Measurements from ENCODE around the gene CCSER1.

CCSER1 gene

DNA sequence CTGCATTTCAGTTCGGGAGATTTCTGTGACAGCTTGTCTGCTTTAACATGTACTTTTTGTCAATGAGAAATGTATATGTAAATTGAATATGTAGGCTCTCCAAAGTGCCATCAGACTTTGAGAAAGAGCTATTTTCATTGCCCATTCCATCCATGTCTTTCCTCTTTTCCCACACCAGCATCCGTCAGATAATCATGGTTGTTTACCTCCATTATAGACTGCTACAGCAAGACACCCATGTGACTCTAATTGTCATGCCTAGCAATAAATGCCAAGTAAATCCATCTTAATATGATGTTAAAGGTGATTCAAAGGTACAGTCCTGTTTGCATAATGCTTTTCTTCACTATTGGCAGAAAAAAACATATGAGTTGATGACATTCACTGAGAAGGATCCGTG is 1157.3 kb downstream of the CCSER1 start:
- no peaks in the 10 kb centered on the region for H3F3A ChIP-seq (ENCODE audit: insufficient read depth, low read length)
- H2AFZ ChIP-seq (ENCODE audit: low read length), result no peak overlapping the region
- no peaks in the 10 kb centered on the region for H4K20me1 ChIP-seq (ENCODE audit: insufficient read depth, low read length)
- no peak overlapping the region for H3K4me2 ChIP-seq (ENCODE audit: low read length)
- no peaks in the 10 kb centered on the region for H3K36me3 ChIP-seq (ENCODE audit: insufficient read depth, low read length)
- H3K4me1 ChIP-seq (ENCODE audit: insufficient read depth, low read length, severe bottlenecking), result no peaks in the 10 kb centered on the region
- no peak overlapping the region for H3K4me3 ChIP-seq (ENCODE audit: low read depth, low read length, poor library complexity, severe bottlenecking)
- no peaks in the 10 kb centered on the region for H3K9me3 ChIP-seq (ENCODE audit: low read length)
- TF ChIP-seq CTCF (IDR thresholded peaks at IDR 0.05; ENCODE audit: low read length) (no peak), EZH2 (IDR thresholded peaks at IDR 0.05; ENCODE audit: borderline replicate concordance, low read length) (no peak)
- H3K9ac ChIP-seq (ENCODE audit: low read length), result no peak overlapping the region
- no peaks in the 10 kb centered on the region for H3K27me3 ChIP-seq (ENCODE audit: insufficient read depth, low read length)
- no peaks in the 10 kb centered on the region for H3K9me2 ChIP-seq (ENCODE audit: low read depth, low read length)
- H3K27ac ChIP-seq (ENCODE audit: low read depth, low read length, poor library complexity, severe bottlenecking), result no peak overlapping the region
- no peaks in the 10 kb centered on the region for H3K79me2 ChIP-seq (ENCODE audit: insufficient read depth, low read length)

- H3K36me3 ChIP-seq (ENCODE audit: insufficient read depth, low read length), result no peaks in the 10 kb centered on the region
- H3K9me3 ChIP-seq (ENCODE audit: low read length), result no peaks in the 10 kb centered on the region
- H3K27me3 ChIP-seq (ENCODE audit: insufficient read depth, low read length), result no peaks in the 10 kb centered on the region
- no peaks in the 10 kb centered on the region for H3K4me1 ChIP-seq (ENCODE audit: insufficient read depth, low read length, severe bottlenecking)
- no peaks in the 10 kb centered on the region for H3F3A ChIP-seq (ENCODE audit: insufficient read depth, low read length)
- no peak overlapping the region for H3K4me2 ChIP-seq (ENCODE audit: low read length)
- H2AFZ ChIP-seq (ENCODE audit: low read length), result no peak overlapping the region
- H3K4me3 ChIP-seq (ENCODE audit: low read depth, low read length, poor library complexity, severe bottlenecking), result no peak overlapping the region
- H3K79me2 ChIP-seq (ENCODE audit: insufficient read depth, low read length), result no peaks in the 10 kb centered on the region
- H3K9ac ChIP-seq (ENCODE audit: low read length), result no peak overlapping the region
- no peak for TF ChIP-seq EZH2 (IDR thresholded peaks at IDR 0.05; ENCODE audit: borderline replicate concordance, low read length)
- TF ChIP-seq CTCF (IDR thresholded peaks at IDR 0.05; ENCODE audit: low read length), result no peak
- H3K27ac ChIP-seq (ENCODE audit: low read depth, low read length, poor library complexity, severe bottlenecking), result no peak overlapping the region
- H4K20me1 ChIP-seq (ENCODE audit: insufficient read depth, low read length), result no peaks in the 10 kb centered on the region
- H3K9me2 ChIP-seq (ENCODE audit: low read depth, low read length), result no peaks in the 10 kb centered on the region
Observed at GRCh38 chr4:91285487-91285886, 1158.3 kb downstream of the CCSER1 start.

DNA sequence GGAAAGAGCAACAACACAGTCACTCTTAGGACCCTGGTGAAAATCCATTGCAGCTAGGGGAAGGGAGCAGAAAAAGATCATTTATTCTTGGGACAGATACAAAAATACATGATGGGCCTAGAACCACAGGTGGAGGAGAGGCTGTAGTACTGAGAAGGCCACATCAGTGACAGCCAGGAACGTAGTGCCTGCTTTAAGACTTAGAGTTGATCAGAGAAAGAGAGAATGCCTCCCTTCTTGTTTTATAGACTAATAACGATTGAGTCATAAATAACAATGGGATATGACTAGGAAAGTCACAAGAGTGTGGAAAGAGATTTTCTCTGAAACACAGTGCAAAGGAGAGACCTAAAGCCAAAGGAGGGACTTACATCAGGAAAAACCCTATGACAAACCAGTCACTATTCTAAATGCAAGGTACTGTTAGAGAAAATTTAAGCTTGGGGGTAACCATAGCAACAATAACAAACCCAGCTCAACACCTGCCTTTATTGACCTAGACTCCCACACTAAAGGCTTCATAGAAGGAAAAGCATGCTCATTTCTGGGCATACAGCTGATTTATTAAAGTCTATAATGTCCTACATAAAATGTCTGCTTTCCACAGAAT is 1161.6 kb downstream of the CCSER1 start:
- Histone ChIP-seq H3K4me2 (ENCODE audit: low read length) (no peak overlapping the region), H3F3A (ENCODE audit: insufficient read depth, low read length) (no peaks in the 10 kb centered on the region), H3K9me3 (ENCODE audit: low read length) (no peaks in the 10 kb centered on the region), H3K4me3 (ENCODE audit: low read depth, low read length, poor library complexity, severe bottlenecking) (no peak overlapping the region), H3K27me3 (ENCODE audit: insufficient read depth, low read length) (no peaks in the 10 kb centered on the region), H3K9ac (ENCODE audit: low read length) (no peak overlapping the region), H3K79me2 (ENCODE audit: insufficient read depth, low read length) (no peaks in the 10 kb centered on the region), H3K4me1 (ENCODE audit: insufficient read depth, low read length, severe bottlenecking) (no peaks in the 10 kb centered on the region), H2AFZ (ENCODE audit: low read length) (no peak overlapping the region), H3K36me3 (ENCODE audit: insufficient read depth, low read length) (no peaks in the 10 kb centered on the region), H4K20me1 (ENCODE audit: insufficient read depth, low read length) (no peaks in the 10 kb centered on the region), H3K9me2 (ENCODE audit: low read depth, low read length) (no peaks in the 10 kb centered on the region), H3K27ac (ENCODE audit: low read depth, low read length, poor library complexity, severe bottlenecking) (no peak overlapping the region)
- TF ChIP-seq CTCF (IDR thresholded peaks at IDR 0.05; ENCODE audit: low read length) (no peak), EZH2 (IDR thresholded peaks at IDR 0.05; ENCODE audit: borderline replicate concordance, low read length) (no peak)

Data from OCI-LY1 (cell line).